Astrocyte of the hippocampus (primary cell): Measurements from ENCODE around the gene CACNA1F.

ENCODE experiments used
- DNase-seq: peaks from one replicate; pipeline ENCODE4 v3.0.0; 2011; ENCODE audit warnings: low read depth, low spot score

CACNA1F gene

GRCh38 chrX:49199315-49199595 is 33.9 kb downstream of the CACNA1F start:
- no peak for DNase-seq

GRCh38 chrX:49198540-49199314 is 34.4 kb downstream of the CACNA1F start:
- DNase-seq = no peak

GRCh38 chrX:49197543-49198087 is 35.5 kb downstream of the CACNA1F start:
- no peak for DNase-seq

- no peak for DNase-seq
Observed at GRCh38 chrX:49193542-49193964, 39.6 kb downstream of the CACNA1F start.

- peak; percentile 31 for DNase-seq
Observed at GRCh38 chrX:49192722-49193328, 40.3 kb downstream of the CACNA1F start.

- DNase-seq = no peak
Observed at GRCh38 chrX:49191574-49192011, 41.5 kb downstream of the CACNA1F start.

GRCh38 chrX:49190821-49191573 is 42.1 kb downstream of the CACNA1F start:
- peak; percentile 97 for DNase-seq

- no peak for DNase-seq
Observed at GRCh38 chrX:49189606-49190005, 43.5 kb downstream of the CACNA1F start.

GRCh38 chrX:49188468-49189076 is 44.6 kb downstream of the CACNA1F start:
- DNase-seq = no peak

GRCh38 chrX:49187526-49187925 is 45.6 kb downstream of the CACNA1F start:
- DNase-seq = no peak

- no peak for DNase-seq
Observed at GRCh38 chrX:49187028-49187394, 46.1 kb downstream of the CACNA1F start.

- DNase-seq = peak; percentile 65
Observed at GRCh38 chrX:49186125-49187027, 46.8 kb downstream of the CACNA1F start, which contains the start of gene PRICKLE3. PRICKLE3 (minus strand) TSS chrX:49186373; CDS start chrX:49186297, 76 bp downstream.

- DNase-seq = peak; percentile 92
Observed at GRCh38 chrX:49184294-49185281, 48.6 kb downstream of the CACNA1F start.

GRCh38 chrX:49183701-49184281 is 49.3 kb downstream of the CACNA1F start:
- no peak for DNase-seq

GRCh38 chrX:49179358-49179757 is 53.8 kb downstream of the CACNA1F start:
- no peak for DNase-seq

GRCh38 chrX:49178537-49178936 is 54.6 kb downstream of the CACNA1F start:
- no peak for DNase-seq

- no peak for DNase-seq
Observed at GRCh38 chrX:49177873-49178480, 55.2 kb downstream of the CACNA1F start.

GRCh38 chrX:49177338-49177833 is 55.8 kb downstream of the CACNA1F start:
- no peak for DNase-seq
